Measurements from ENCODE around the gene UROC1.

Gene UROC1

DNA sequence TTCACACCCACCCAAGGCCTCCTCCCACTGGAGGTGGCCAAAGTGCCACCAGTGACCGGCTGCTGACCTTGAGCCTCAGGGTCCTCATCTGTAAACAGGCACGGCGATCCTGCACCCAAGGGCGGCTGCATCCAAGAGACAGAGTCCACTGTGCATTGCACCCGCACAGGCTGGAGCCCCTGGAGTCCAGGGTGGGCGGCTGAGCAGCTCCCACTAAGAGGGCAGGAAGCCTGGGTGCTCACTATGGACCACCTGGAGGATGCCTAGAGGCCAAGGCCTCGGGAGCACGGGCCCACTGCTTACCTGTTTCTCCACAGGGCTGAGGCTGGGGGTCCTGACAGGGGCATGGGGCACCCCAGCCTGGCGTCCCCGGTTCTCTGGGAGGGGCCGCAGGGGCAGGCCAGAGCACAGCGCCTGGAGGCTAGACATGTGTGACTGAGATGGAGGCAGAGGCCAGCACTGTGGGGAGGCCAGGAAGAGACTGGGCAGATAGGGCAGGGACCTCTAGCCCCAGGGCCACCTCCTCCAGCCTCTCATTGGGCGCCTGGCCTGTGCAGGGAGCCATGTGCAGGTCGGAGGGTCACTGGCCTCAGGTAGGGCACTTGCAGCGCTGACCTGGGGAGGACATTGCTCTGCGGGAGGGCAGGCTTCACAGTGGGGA is at the start of gene UROC1:
Gene UROC1, minus strand, starts transcription at position 483 of the 661 bp plus-strand sequence. Its CDS starts 54 bp downstream, at position 429.
- no peak for DNase-seq

DNA sequence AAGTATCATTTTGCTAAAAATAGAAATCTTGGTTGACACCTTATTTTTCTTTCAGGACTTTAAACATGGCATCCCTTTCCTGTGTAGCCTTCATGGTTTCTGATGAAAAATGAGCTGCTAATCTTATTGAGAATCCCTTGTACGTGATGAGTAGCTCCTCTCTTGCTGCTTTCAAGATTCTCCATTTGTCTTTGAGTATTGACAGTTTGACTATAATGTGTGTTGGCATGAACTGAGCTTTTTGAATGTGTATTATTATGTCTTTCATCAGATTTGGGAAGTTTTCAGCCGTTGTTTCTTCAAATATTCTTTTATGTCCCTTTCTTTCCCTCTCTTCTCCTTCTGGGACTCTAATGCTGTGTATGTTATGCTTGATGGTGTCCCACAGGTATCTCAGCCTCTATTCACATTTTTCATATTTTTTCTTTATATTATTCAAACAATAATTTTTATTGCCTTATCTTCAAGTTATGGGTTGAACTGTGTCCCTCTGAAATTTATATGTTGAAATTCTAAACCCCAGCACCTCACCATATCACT is 45.2 kb upstream of the UROC1 start:
- no peak for DNase-seq

DNA sequence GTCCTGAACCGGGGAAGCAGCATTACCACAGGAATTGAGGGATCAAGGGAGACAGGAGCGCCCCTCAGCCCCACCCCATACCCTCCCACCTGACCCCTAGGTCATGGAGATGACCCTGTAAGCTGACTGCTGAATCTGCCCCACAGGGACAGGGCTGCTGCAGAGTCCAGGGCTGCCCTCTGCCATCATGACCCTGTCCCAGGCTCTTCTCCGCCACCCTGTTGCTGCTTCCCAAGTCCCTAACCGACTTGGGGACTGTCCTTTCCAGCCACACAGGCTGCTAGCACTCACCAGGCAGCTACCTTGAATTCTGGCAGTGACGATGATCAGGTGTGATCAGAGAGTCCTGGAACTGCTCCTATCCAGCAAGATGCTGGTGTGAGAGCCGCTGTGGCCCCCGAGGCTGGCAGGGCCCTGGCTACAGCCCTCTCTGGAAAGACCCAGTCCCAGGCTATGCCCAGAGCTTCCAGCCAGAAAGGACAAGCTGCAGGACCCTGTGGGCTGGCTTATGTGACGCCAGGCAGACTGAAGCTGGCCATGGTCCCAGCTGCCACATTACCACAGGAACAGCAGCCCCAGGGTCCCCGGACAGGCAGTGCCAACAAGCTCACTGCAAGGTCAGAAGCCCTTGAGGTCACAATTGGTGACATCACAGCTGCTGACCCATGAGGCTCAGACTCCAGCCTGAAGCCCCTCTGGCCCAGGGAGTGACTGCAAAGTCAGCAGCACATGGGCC is 40.9 kb upstream of the UROC1 start, which contains the start of gene C3orf22:
Gene C3orf22, minus strand, starts transcription at position 597 of the 736 bp plus-strand sequence. CDS start 5,542 bp downstream, outside the sequence.
- DNase-seq, result no peak

DNA sequence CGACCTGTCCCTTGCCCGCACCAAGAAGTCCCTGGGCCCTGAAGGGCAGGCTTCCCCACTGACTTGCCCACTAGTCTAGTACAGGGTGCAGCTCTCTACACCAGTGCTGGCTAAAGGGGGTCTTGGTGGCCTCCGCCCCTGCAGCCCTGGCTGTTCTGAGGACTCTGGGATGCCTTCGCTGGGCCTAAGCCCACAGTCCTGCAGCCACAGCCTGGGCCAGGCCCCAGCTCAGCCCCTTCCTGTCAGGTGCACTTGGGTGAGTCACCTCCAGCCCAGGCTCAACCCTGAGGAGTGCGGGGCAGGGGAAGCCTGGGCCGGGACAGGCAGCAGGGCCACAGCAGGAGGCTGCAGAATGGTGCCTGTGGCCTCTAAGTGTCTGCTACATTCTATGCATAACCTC is 40.2 kb upstream of the UROC1 start:
- DNase-seq, result no peak

DNA sequence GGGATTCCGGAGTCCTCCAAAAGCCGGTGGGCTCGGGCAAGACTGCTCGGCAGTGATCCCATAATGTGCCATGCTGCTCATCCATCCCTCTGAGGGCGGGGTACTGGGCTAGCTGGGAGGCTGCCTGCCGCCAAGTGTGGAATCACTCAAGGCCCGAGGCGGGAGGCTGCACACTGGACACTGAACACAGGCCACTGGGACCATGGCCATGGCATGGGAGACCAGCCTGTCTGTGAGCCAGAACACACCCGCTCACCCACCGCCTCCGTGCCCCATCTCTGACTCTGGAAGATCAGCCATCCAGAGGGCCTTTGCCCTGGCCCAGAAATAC is 39.8 kb upstream of the UROC1 start:
- no peak for DNase-seq

DNA sequence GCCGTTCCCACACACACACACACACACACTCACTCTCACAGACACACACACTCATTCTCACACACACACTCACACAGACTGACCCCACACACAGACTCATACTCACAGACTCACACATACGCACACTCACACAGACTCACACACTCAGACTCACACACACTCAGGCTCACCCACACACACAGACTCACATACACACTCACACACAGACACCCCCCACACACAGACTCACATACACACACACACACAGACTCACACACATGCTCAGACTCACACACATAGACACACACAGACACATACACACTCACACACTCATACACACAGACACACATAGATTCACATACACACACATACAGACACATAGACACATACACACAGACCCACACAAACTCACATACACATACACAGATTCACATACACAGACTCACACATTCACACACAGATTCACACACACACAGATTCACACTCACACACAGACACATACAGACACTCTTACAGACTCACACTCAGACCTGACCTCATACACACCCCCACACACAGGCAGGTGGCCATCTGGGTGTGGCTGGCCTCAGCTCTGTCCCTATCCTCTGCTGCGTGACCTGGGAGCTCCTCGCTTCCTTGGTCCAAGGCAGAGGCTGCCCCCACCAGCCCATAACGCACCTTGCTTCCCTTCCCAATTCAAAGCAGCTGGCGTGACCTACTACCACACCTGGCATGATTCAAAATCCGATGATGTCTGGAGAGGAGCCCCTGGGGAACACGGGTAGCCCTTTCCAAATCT is 39.3 kb upstream of the UROC1 start:
- DNase-seq, result no peak

DNA sequence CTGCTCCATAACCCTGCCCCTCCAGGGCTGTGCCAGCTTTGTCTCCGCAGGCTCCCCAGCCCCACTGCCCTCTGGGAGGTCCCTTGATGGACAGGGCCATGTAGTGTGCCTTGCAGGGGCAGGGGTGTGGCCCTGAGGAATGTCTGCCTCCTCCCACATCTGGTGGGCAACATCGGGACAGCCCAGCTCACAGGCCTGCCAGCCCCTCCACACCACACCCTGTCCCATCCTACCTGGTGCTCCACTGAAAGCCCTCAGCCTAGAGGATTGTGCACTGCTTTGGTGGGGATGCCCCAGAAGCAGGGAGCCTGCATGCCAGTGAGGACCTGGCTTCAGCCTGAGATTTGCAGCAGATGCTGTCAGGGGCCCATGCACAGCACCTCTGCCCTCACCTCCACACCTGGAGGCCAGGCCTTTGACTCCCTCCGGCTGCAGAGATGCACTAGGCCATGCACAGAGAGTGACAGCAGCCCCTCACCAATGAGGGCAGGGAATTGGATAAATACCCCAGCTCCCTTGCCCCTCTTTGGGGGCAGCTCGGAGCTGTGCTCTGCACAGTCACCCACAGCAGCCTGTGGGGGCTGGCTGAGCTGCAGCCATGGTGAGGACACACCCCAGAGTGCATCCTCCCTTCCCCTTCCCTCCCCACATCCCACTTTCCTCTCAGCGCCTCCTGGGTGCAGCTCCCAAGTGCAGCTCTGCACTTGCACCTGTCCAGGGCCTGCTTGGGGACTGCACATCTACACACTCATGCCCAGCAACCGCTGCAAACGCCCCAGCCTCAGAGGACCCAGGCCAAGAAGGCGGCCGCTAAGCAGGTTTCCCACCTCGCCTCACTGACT is 38.4 kb upstream of the UROC1 start:
- DNase-seq, result no peak

DNA sequence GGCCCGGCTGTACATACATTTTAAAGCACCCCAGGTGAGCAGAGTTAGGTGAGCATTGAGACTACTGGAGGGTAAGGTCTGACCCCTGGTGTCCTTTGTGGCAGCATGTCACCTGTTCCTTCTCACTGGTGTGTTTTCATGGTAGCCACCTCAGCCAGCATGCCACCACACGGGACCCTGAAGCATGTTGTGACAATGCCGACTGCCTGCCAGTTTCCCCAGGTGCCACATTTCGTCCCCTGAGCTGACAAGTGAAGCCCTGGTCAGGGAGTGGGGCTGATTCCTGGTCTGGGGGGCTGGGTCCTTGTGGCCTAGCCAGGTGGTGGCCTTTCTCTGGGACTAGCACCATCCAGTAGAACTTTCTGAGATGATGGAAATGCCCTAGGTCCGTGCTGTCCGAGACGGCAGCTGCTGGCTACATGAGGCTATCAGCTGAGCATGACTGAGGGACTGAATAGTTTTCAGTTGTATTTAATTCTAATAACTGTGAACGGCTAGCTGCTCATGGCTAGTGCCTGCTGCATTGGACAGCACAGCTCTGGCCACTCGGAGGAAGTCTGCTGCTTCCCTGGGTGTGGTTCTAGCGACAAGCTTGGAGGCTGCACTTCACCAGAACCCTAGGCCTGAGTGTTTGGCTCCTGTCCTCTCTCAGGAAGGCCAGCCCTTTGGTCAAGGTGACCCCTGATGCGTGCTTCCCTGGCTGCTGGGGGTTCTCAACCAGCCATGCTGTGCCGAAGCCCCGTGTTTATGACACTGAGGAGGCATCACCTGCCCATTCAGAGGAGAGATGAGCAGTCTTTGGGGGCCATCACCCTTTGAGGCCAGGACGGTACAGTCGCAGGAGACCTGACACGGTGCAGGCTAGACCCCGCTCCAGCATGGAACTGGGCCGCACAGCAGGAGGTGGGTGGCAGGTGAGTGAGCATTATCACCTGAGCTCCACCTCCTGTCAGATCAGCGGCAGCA is 37.3 kb upstream of the UROC1 start:
- DNase-seq, result no peak

DNA sequence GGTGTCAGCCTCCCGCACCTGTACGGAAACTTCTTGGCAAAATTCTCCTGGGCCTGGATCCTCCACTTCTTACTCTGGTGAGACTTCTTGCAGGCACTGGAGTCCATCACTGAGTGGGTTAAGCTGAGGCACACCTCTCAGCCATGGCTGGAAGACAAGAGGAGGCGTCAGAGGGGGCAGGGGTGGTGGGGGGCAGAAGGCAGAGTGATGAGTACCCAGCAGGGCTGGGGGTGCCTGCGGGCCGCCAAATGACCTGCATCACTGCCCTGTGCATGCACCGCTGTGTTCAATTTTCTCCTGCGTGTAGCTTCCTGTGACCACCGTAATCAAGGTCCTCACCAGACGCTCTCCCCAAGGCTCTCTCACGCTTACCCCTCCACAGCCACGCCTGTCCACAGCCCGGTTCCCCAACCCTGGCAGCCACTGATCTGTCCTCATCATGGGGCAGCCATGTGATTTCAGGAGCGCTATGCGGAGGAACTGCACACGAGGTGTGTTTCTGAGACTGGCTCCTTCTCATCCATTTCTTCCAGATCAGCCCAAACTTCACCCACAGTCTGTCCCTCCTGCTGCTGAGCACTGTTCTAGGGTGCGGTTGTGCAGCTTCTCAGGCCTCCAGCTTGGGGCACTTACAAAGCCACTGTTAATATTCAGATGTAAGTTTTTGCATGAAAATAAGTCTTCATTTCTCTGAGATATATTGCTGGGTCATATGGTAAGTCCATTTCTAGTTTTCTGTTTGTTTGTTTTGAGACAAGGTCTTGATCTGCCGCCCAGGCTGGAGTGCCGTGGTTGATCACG is 35.9 kb upstream of the UROC1 start:
- no peak for DNase-seq

DNA sequence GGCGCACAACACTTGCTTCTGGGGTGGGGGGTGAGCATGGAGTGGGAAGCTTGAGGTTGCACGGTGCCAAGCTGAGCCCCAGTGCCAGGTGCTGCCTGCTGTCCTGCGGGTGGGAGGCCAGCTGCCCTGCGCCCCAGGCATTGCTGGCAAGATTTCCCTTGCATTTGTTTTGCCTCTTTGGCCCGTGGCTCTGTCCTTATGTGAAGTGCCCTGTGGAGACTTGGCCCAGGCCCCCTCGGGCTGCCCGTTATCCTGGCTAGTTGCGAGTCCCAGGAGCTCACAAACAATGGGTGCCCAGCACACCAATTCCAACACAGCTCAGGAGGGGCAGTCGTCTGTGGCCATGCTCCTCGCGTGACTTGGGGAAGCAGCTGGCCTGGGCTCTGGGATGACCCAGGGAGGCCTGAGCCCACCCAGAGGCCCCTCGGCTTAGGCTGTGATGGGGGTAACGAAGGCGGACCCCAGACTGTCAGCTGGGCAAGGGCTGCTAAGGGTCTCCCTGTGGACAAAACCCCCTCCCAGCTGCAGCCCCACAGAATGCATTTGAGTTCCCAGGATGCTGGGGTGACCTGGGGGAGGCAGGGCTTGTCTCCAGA is 35.2 kb upstream of the UROC1 start:
- no peak for DNase-seq

DNA sequence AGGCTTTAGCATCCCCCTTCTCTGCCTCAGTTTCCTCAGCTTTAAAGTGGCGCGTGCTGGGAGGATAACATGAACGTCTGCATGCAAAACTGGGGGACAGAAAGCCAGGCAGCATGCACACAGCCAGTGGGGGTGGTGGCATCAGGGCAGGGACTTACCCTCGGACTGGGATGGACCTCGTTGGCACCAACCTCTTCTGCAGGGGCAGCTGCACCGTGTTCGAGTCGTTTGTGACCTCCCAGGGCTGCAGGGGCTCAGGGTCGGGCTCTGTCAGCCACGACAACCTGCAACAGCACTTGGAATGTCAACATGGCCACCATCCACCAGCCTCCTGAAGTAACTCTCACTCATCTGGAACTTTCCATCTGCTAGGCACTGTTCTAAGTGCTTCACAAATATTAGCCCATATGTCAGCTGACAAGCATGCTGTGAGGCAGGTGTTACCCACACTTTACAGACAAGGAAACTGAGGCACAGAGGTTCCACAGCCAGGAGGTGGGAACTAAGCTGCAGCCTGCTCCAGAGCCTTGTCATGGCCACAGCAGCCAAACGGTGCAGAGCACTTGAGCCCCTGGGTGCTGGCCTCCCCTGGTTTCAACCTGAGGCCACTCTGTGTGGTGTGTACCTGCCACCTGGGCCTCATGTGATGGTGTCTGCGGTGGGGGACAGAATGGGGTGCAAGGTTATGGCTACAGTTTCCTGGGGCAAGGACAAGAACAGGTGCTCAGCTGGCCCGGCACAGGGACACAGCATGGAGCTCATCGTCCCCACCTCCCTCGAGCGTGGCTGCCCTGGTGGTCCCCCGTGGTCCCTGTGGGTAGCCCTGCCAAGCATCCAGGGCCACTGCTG is 34.5 kb upstream of the UROC1 start:
- no peak for DNase-seq

DNA sequence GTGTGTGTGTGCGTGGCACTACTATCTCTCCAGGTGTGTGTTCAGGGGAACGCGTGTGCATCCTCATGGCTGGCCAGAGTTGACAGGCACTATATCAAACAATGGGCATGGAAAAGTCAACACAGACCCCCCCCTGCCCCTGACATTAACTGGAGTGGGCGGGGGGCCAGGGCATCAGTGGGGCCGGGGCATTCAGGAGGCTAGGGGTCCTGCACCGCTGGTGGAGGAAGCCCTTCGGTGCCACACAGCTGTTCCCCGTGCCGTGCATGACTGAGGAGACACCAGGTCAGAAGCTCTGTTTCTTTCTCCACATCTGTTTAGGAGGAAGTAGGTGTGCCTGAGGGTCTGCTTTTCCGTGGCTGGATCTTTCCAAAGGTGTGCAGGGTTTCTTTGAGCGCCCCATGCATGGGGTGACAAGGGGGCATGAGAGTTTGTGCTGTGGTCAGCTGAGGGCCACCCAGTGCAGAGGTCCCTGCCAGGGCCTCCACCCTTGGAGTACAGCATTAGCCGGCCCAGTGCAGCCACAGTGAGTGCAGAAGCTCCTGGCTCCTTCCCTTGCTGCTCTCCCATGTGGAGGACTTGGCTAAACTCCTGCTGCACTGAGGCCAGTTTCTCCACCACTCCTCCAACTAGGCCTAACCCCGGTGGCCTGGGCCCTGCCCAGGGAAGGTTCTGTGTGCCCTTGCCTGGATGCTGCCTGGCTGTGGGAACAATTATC is 33.7 kb upstream of the UROC1 start:
- DNase-seq, result no peak

DNA sequence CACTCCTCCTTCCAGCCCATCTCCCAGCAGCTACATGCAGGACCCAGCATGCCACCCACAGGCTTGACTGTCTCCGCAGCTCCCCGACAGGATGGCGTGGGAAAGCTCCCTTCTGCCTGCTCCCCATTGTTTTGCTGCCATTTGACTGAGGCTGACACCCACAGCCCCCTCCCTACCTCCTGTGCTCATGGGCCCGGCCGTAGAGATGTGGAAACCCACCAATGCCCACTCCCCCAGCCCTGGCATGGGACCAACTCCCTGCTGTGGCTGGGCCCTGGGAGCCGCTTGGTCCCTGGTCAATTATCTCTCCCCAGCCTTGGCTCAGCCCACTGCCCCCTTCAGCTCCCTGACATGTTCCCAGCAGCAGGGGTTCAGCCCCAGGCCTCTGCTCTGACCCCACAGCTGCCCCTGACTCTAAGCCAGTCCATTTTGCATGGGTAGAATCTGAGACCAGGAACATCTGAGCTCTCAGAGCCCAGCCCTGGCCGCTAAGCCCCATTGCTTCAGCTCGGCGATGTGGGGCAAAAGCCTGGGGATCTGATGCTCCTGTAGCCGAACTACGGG is 33.0 kb upstream of the UROC1 start:
- DNase-seq, result no peak

DNA sequence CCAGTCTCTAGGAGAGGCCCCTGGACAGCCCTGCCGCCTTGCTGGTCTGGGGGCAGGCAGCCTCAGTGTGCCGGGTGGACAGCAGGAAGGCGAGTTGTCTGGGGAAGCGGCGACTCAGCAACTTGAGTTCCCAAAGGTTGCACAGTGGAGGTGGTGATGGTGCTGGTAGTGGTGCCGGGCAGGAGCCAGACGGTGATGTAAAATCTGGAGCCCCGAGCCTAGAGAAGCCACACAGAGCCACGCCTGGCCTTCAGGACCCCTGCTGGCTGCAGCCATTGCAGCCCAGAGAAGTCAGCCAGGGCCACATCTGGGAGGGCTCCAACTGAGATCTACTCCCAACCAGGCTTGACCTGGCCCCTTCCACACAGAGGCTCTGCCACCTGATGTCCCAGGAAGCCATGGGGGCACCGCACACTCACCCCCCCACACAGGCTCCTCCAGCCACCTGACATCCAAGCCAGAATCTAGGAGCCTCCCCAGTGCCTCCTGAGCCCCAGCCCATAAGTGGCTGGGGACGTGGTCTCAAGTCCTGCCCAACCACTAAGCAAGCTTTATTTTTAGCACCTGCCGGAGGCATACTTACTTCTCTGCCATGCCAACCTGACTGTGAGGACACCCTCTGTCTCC is 32.4 kb upstream of the UROC1 start:
- no peak for DNase-seq

DNA sequence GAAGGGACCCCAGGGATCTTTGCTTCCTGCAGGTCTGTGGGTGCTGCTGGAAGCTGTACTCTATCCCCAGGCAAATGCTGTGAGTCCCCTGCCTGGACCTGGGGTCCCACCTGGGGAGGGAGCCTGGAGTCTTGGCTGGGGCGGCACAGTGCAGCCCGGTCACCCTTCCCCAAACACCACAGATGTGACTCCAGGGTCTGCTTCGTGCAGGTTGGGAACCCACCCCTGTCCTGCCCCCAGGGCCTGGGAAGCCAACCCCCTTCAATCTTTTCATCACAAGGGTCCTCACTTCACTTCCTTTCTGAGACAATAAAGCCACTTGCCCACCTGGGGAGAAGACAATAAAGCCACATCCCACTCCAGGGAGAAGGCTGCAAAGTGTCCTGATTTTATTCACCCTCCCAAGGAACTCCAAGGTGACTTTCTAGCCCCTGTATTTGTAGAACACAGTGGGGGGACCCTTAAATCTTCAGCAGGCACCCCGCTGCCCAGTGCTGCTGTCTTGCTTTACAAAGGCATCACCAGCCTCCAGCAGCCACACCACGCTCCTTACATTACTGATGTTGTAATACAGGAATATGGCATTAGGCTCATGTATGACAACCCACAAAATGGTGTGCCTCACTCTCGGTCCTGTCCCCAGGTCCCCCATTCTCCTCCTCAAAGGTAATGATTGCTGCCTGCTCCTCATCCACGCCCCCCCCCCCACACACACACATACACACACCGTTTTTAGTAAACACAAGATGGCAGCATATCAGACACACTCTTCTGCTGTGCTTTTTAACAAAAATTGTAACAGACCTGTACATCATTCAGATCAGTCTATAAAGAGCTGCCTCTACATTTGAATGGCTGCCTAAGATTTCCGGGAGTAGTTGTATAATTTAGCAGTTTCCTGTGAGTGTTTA is 31.2 kb upstream of the UROC1 start:
- no peak for DNase-seq

DNA sequence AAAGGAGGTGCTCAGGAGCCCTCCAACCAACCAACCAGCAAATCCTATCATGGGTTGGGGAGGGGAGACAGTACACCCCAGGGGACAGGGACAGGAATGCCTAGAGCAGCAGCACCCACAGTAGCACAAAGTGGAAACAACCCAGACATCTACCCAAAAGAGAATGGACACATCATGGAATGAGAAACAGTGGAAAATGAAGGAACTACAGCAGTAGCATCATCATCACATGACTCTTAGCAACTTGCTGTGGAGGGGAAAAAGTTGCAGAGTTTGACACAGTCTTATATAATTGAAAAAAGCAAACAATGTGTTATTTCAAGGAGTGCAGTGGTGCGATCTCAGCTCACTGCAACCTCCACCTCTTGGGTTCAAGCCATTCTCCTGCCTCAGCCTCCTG is 30.1 kb upstream of the UROC1 start:
- DNase-seq, result no peak

Data from NCI-H2227 treated with DMSO at 0.1 percent for 48 hours (cell line).